NCI-H524 (cell line): Measurements from ENCODE around the gene TES.

ENCODE experiments used
- DNase-seq, 2 experiments: peaks; one replicate each; lab custom pipeline; 2025; lab: John Stamatoyannopoulos, UW

TES gene

GRCh38 chr7:116194115-116194514, 16.2 kb upstream of the TES start:
- DNase-seq = no peak

- DNase-seq = no peak
These were observed 14.9 kb upstream of the TES start for GRCh38 chr7:116195451-116195850.

- DNase-seq = no peak
These were observed 13.4 kb upstream of the TES start for GRCh38 chr7:116196947-116197346.

- no peak for DNase-seq
These were observed 13.0 kb upstream of the TES start for GRCh38 chr7:116197360-116197759.

DNA sequence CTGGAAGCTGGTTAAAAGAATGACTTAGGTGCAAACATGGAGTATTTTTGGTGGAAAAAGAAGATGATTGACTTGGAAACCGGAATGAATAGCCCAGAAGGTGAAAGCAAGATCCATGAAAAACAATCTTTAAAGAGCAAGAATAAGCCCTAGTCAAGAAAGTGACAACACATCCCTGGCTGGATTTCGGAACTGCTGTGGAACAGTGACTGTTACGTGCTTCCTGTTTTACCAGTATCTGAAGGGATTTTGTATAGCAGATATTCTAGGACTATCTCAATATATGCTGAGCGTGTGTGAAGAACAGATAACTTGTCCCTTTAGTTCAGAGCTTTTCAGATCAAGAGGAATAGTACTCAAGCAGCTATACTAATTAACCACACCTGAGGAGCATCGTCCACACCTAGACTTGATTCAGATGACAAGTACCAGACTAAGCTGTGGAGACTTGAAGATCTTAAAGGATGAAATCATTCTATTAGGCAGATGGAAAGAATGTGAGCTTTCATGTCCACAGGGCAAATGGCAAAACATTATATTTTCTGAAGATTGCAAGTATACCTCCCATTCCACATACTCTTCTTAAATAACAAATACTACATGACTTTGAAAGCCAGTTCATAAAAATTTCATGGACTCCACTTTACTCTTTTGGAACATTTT, 11.5 kb upstream of the TES start:
- no peak for DNase-seq

GRCh38 chr7:116200963-116201362, 9.4 kb upstream of the TES start:
- peak in 1 of 2 experiments; percentile 3 for DNase-seq

DNA sequence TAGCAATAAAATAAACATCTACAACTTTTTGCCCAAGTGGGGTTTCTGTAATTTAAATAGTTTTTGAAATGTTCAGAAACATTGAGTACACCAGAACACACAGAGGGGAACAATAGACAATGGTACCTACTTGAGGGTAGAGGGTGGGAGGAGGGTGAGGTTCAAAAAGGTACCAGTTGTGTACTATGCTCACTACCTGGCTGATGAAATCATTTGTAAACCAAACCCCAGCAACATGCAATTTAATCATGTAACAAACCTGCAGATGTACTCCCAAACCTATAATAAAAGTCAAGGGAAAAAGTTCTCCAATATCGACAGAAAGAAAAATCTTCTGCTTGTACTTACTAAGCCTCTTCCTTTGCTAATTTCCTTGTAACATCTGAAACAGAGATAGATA, 4.2 kb upstream of the TES start:
- no peak for DNase-seq

GRCh38 chr7:116208919-116209318, 1.4 kb upstream of the TES start:
- no peak for DNase-seq

DNA sequence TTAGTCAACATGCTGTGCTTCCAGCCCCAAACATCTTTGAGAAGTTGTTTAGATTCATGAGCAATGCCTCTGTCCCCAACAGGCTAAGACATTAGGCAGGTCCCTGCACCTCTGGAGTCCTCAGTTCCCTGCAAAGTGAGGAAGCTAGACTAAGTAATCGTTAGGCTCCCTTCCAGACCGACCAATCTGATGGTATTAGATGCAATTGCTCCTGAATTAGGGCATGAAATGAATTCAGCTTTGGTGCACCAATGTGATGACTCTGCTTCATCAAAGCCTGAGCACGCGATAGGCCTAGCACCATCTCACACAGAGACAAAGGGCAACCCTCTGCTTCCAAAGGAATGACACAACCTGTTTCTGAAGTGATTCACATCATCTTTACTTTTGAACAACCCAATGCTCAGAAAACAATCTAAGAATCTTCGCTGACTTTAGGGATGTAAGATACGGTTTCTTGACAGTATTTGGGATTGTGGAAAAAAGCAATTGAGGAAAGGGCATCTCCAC, 723 bp upstream of the TES start:
- no peak for DNase-seq

DNA sequence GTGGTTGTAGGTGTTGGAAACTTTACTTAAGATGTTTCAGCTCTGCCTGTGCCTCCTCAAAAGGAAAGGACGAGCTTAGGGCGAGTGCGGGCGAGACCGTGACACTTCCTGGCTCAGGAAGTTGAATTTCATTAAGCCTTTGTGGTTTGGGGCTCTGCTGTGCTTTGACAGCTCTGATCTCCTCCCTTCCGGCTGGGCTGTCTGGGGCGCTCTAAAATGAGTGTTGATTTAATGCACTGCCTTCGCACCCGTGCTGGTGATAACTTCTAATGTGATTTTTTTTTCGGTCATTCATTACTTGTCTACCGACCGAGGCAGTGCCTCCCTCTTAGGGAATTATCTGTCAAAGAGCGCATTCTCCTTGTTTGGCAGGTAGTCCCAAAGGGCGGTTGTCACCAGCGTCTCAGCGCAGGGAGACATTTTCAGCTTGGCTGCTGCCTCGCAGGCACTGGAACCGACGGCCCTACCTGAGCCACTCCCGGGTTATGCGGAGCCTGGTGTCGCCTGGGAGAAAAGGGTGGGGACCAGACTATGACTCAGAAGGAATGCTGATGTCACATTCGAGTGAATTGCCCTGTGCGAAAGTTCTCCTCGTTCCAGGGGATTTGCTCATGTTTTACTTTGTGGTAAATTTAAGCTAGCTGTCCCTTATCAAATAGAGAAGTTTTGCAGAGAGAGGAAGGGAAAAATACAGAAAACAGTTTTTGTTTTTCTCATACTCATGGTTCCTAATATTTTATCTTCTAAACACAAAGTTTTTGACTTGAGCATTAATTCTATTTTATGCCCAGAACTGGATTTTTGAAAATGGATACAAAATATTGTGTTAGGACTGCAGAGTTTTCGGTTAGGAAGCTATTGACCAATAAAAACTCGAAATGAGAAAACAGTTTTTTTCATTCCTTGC, 920 bp downstream of the TES start:
- DNase-seq = peak; percentile 18 to 44

- DNase-seq = no peak
These were observed 1.7 kb downstream of the TES start for GRCh38 chr7:116211913-116212596.

DNA sequence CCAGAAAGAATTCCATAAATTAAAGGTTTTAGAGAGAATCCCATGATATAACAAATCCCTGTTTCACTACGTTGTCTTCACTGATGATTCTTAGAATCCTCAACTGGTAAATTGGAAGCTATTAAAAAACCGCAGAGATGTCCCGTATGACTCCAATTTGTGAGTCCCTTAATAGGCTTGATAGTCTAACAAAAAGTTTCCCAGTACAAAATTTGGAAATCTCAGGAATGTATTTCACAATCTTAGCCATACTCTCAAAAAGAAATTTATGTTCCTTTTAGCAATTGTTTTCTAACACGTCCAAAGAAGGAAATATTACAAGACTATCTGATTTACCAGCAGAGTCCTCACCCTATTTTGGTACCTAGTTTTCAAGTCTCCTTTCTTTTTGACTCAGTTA, 2.5 kb downstream of the TES start:
- DNase-seq = no peak

DNA sequence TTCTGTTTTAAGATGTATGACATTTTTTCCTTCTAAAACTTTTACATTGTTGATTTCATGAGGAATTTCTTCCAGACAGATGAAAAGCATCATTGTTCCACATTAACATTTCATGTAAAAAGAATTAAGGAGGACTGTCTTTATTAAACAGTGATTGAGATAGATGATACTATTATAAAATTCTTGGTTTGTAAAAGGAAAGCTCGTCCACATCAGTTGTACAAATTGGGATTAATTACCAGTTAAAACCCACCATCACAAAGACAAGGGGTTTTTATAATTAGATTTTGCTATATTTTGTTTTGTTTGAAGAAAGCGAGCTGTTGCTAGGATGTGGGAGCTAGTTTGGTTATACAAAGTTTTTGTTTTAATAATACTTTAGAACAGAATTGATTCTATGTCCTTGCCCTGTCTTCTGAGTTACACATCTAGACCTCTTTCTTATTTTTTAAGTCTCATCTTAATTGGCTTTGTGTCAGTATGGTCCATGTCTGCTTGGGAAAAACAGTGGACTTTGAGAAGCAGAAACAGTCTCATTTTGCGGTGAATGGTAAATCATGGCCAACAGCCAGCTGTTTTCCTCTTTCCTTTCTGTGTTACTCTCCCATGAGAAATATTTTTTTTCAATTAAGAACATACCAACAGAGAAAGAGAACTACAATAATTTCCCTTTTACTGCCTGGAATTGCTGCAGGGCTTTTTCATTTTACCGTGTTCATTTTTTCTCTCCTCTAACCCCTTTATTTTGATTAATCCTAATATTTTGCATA, 3.2 kb downstream of the TES start:
- no peak for DNase-seq

DNA sequence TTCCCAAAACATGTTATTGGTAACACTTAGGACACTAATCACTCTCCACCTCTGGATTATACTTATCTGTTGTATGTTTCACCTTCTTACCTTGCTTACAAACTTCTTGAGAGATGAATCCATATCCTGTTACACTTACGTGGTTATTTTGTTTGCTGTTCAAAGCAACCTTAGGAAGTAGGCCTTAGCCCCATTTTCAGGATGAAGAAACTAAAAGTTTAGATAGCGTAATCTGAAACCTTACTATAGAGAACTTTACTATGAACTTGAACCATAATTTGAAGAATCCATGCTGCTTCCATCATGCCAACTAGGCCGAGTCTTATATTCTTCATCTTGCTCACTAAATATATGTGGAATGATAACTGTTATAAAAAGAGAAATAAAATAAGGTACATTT, 4.6 kb downstream of the TES start:
- DNase-seq = no peak

- DNase-seq = no peak
These were observed 5.2 kb downstream of the TES start for GRCh38 chr7:116215551-116215950.

GRCh38 chr7:116216956-116217571, 6.7 kb downstream of the TES start:
- no peak for DNase-seq

DNA sequence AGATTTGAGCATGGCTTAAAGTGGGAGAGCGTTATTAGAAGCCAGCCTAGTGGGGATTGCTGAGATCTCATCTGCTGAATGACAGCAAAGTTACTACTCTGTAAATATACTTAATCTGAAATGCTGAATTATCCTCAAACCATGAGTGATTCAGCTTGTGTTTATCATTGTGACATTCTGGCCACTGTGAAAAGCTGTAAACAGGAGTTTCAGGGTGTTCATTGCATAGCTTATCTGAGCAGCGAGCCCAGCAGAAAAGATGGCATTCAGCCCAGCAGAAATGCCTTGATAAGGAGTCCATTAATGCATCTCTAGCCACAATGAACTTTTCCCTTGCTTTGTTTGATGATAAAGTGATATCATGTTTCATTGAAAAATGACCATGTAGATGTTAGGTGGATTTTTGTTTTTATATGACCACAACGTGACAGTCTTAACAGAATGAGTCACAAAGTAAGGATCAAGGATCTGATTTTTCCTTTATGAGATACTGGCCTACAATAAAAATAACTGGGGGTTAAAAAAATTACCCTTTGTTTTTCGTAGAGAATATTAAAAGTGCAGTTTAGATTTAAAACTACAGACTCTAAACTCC, 7.8 kb downstream of the TES start:
- no peak for DNase-seq

DNA sequence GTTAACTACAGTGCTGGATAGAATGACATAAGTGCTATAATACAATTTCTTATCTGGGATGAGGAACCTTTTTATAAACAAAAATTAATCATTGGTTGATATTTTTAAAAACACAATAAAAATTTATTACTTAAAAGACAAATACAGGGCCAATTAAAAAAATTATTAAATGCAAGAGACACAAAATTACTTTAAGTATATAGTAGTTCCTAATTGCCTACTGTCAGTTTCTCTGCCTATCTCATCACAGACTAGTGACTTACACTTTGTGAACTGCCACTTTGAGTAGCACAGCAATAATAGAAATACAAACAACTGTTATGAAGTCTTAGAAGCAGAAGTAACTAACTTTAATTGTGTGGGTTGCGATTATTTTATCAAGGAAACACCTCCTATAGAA, 8.4 kb downstream of the TES start:
- DNase-seq = no peak

DNA sequence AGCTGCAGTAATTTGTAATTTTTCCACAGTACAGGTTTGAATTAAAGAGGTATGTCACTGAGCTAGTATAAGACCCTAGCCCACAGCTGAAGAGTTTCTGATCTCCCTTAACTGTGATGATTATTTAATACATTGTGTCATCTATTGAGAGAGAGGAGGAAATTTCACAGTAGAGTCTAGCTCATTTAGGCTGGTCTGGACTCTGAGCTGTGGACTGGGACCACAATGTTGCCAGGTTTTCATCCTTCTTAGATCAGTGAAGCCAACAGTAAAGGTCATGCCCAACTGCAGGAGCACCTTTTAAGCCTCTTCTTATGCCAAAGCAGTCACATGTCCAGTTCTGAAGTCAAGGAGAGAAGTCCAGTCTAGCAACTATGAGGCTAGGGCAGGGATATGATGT, 8.9 kb downstream of the TES start:
- no peak for DNase-seq

DNA sequence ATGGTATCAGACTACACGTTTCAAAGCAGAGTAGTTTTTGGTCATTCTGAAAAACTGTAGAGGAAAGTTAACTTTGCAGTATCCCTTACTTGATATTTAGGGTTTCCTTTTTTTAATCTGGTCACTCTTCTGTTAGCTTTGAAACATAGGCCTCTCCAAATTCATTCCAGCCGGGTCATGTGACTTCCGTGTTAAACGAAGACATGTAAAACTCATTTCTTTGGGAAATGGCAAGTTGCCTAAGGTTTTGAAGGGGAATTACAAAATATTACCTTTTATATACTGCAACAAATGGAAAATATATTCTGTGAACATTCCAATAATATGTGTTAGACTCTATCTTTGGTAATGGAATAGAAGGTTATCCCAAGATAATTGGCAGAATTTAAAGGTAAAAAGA, 9.5 kb downstream of the TES start:
- DNase-seq = no peak

DNA sequence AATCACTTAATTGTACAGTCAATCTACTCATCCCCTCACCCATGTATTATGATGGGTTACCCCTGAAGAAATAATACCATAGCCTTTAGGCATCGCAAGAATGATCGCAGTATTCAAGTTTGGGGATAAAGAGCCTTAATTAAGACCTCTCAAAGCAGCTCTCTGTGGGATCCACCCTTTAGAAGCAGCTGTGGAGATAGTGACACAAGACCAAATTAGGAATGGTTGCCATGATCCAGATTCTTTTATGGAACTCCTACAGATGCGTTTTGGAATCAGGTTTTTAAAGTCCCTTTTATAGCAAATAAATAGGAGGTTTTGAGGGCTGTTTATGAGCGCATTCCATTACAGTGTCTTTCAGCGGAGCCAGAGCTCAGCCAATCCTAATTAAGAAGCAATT, 12.2 kb downstream of the TES start:
- DNase-seq = no peak
